WI38 (cell line): ENCODE measurements around the gene ARIH2.
A peak's percentile ranks its signal among the peaks of the same experiment; 100 is the strongest.

Source experiments
- H3K4me3 ChIP-seq: 2 replicates; pipeline ENCODE4 v1.5.1; 2011; ENCODE audit warnings: low read depth, mild to moderate bottlenecking, control low read depth, low read length
- TF ChIP-seq, protein P1 (sequence below): IDR thresholded peaks from 2 replicates; pipeline ENCODE4 v1.5.1; 2012; ENCODE audit warnings: low read depth, mild to moderate bottlenecking, control low read depth, low read length

Gene ARIH2

DNA sequence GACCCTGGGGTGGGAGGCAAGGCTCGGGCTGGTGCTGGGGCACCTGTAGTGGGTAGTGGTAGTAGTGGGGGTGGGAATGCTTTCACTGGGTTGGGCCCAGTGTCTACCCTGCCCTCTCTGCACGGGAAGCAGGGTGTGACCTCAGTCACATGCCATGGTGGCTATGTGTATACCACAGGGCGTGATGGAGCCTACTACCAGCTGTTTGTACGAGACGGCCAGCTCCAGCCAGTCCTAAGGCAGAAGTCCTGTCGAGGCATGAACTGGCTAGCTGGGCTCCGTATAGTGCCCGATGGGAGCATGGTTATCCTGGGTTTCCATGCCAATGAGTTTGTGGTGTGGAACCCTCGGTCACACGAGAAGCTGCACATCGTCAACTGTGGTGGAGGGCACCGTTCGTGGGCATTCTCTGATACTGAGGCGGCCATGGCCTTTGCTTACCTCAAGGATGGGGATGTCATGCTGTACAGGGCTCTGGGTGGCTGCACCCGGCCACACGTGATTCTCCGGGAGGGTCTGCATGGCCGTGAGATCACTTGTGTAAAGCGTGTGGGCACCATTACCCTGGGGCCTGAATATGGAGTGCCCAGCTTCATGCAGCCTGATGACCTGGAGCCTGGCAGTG is 94.6 kb downstream of the ARIH2 start:
- H3K4me3 ChIP-seq, result no peak overlapping the region
- TF ChIP-seq, protein P1, sequence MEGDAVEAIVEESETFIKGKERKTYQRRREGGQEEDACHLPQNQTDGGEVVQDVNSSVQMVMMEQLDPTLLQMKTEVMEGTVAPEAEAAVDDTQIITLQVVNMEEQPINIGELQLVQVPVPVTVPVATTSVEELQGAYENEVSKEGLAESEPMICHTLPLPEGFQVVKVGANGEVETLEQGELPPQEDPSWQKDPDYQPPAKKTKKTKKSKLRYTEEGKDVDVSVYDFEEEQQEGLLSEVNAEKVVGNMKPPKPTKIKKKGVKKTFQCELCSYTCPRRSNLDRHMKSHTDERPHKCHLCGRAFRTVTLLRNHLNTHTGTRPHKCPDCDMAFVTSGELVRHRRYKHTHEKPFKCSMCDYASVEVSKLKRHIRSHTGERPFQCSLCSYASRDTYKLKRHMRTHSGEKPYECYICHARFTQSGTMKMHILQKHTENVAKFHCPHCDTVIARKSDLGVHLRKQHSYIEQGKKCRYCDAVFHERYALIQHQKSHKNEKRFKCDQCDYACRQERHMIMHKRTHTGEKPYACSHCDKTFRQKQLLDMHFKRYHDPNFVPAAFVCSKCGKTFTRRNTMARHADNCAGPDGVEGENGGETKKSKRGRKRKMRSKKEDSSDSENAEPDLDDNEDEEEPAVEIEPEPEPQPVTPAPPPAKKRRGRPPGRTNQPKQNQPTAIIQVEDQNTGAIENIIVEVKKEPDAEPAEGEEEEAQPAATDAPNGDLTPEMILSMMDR, result no peak

DNA sequence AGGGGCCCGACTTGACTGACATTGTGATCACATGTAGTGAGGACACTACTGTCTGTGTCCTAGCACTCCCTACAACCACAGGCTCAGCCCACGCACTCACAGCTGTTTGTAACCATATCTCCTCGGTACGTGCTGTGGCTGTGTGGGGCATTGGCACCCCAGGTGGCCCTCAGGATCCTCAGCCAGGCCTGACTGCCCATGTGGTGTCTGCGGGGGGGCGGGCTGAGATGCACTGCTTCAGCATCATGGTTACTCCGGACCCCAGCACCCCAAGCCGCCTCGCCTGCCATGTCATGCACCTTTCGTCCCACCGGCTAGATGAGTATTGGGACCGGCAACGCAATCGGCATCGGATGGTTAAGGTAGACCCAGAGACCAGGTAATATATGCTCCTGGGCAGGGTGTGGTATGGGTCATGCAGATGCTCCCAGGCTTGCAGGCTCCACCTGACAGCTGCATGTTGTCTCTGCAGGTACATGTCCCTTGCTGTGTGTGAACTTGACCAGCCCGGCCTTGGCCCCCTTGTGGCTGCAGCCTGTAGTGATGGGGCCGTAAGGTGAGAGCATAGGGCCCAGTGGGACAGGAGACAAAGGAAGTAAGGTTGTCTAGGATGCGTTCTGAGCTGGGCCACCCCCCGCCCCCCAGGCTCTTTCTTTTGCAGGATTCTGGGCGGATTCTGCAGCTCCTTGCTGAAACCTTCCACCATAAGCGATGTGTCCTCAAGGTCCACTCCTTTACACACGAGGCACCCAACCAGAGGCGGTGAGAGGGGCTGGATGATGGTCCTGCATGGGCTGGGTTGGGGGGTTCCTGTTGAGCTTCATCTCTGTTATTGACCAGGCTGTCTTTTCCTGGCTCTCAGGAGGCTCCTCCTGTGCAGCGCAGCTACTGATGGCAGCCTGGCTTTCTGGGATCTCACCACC is 95.4 kb downstream of the ARIH2 start:
- TF ChIP-seq, protein P1, result peak; percentile 72
- no peak overlapping the region for H3K4me3 ChIP-seq

GRCh38 chr3:49015072-49015471 is 96.4 kb downstream of the ARIH2 start:
- no peak overlapping the region for H3K4me3 ChIP-seq
- TF ChIP-seq, protein P1, result no peak

- H3K4me3 ChIP-seq, result no peak overlapping the region
- TF ChIP-seq, protein P1, result no peak
Measured at GRCh38 chr3:49015765-49016164, 97.1 kb downstream of the ARIH2 start.

GRCh38 chr3:49016414-49017228 is 98.0 kb downstream of the ARIH2 start:
- H3K4me3 ChIP-seq, result no peak overlapping the region
- TF ChIP-seq, protein P1, result no peak

GRCh38 chr3:49017229-49017970 is 98.8 kb downstream of the ARIH2 start:
- peak overlapping the region; percentile 80 for H3K4me3 ChIP-seq
- TF ChIP-seq, protein P1, result no peak
